CD14-positive monocyte (primary cell): Measurements from ENCODE around the gene VARS1. TPM values are rescaled to one million over a fixed set of nuclear protein-coding genes. Genes with fewer than 3 reads are reported as not detected.

Source experiments
- DNase-seq, 3 donors: peaks; one replicate each; pipeline ENCODE4 v3.0.0-alpha.2; 2011 to 2022
- H2AFZ ChIP-seq: 2 replicates; pipeline ENCODE4 v1.6.0; 2012; ENCODE audit warnings: mild to moderate bottlenecking, low read depth, low read length, inconsistent platforms; ENCODE audit not compliant: insufficient read depth, poor library complexity, severe bottlenecking
- H3K27ac ChIP-seq, 2 donors: 1 replicate in 1 of 2; 2 replicates in 1 of 2; pipeline ENCODE4 v1.5.1; 2012 to 2013; ENCODE audit warnings: low read length in 2 of 2, control low read depth in 1 of 2, inconsistent platforms in 1 of 2, low read depth in 1 of 2, mild to moderate bottlenecking in 1 of 2
- H3K27me3 ChIP-seq, 2 donors: one replicate each; pipeline versions ENCODE4 v1.6.0 to v1.6.1; 2011 to 2013; ENCODE audit warnings: low read length in 2 of 2; ENCODE audit not compliant: control insufficient read depth in 2 of 2, insufficient read depth in 2 of 2
- H3K36me3 ChIP-seq, 2 donors: replicated peaks in 1 of 2; 1 replicate in 1 of 2; 2 replicates in 1 of 2; pipeline versions ENCODE4 v1.5.1 to v1.6.1; 2012 to 2013; ENCODE audit warnings: low read length in 2 of 2, control low read depth in 1 of 2, inconsistent platforms in 1 of 2, mild to moderate bottlenecking in 1 of 2; ENCODE audit not compliant: insufficient read depth in 2 of 2, control insufficient read depth in 1 of 2
- H3K4me1 ChIP-seq, 2 donors: 1 replicate in 1 of 2; 2 replicates in 1 of 2; pipeline versions ENCODE4 v1.5.1 to v1.6.1; 2012 to 2013; ENCODE audit warnings: low read length in 2 of 2, control low read depth in 1 of 2, inconsistent platforms in 1 of 2, mild to moderate bottlenecking in 1 of 2, moderate library complexity in 1 of 2; ENCODE audit not compliant: insufficient read depth in 2 of 2, control insufficient read depth in 1 of 2
- H3K4me2 ChIP-seq: replicated peaks from 2 replicates; pipeline ENCODE3; 2012; ENCODE audit warnings: low read length, moderate library complexity, mild to moderate bottlenecking; ENCODE audit not compliant: poor library complexity, severe bottlenecking; ENCODE audit errors: extremely low read depth
- H3K4me3 ChIP-seq, 3 experiments: fragments of 200-600 bp in 1 of 3; sonication (generic) in 1 of 3; replicated peaks in 1 of 3; 1 replicate in 2 of 3; 2 replicates in 1 of 3; pipeline ENCODE4 v1.5.1; 2011 to 2013; ENCODE audit warnings: low read length in 3 of 3, mild to moderate bottlenecking in 3 of 3, control low read depth in 2 of 3, low read depth in 2 of 3, inconsistent platforms in 1 of 3, moderate library complexity in 1 of 3
- H3K79me2 ChIP-seq: 2 replicates; pipeline ENCODE4 v1.6.0; 2012; ENCODE audit warnings: mild to moderate bottlenecking, control low read depth, inconsistent platforms, low read length, moderate library complexity; ENCODE audit not compliant: insufficient read depth
- H3K9ac ChIP-seq: 2 replicates; pipeline ENCODE4 v1.6.0; 2017; ENCODE audit warnings: low read length, mild to moderate bottlenecking; ENCODE audit not compliant: insufficient read depth, poor library complexity, severe bottlenecking
- H3K9me3 ChIP-seq, 2 donors: replicated peaks in 1 of 2; 1 replicate in 1 of 2; 2 replicates in 1 of 2; pipeline versions ENCODE4 v1.5.1 to v1.6.1; 2012 to 2013; ENCODE audit warnings: low read length in 2 of 2, control low read depth in 1 of 2; ENCODE audit not compliant: control insufficient read depth in 1 of 2, insufficient read depth in 1 of 2
- H4K20me1 ChIP-seq: 2 replicates; pipeline ENCODE4 v1.6.0; 2012; ENCODE audit warnings: mild to moderate bottlenecking, low read length, control low read depth, moderate library complexity; ENCODE audit not compliant: insufficient read depth
- H3K27ac Mint-ChIP-seq, 7 donors: one replicate each; pipeline ENCODE4 v1.8.0; 2020; ENCODE audit warnings: mild to moderate bottlenecking in 7 of 7, mixed read lengths in 7 of 7, moderate library complexity in 6 of 7, inconsistent platforms in 2 of 7
- H3K27me3 Mint-ChIP-seq, 3 donors: one replicate each; pipeline ENCODE4 v1.8.0; 2021 to 2022; ENCODE audit warnings: low read depth in 3 of 3, mild to moderate bottlenecking in 3 of 3, mixed read lengths in 3 of 3, moderate library complexity in 3 of 3, inconsistent platforms in 1 of 3
- H3K36me3 Mint-ChIP-seq, 2 donors: one replicate each; pipeline ENCODE4 v1.8.0; 2020; ENCODE audit warnings: mixed read lengths in 2 of 2, inconsistent platforms in 1 of 2, mild to moderate bottlenecking in 1 of 2
- H3K4me1 Mint-ChIP-seq: one replicate; pipeline ENCODE4 v1.8.0; 2020; ENCODE audit warnings: mild to moderate bottlenecking, mixed read lengths
- H3K4me3 Mint-ChIP-seq, 2 donors: one replicate each; pipeline ENCODE4 v1.8.0; 2020; ENCODE audit warnings: mild to moderate bottlenecking in 2 of 2, mixed read lengths in 2 of 2, moderate library complexity in 1 of 2
- H3K9me3 Mint-ChIP-seq, 7 donors: one replicate each; pipeline ENCODE4 v1.8.0; 2020 to 2022; ENCODE audit warnings: mixed read lengths in 7 of 7, mild to moderate bottlenecking in 6 of 7, moderate library complexity in 6 of 7, inconsistent platforms in 2 of 7
- WGBS: methylation state at CpG from one replicate; pipeline ENCODE4 v1.1.5; 2013; ENCODE audit warnings: missing lambda C conversion rate; ENCODE audit not compliant: insufficient coverage; 5-methylcytosine and 5-hydroxymethylcytosine counted together
- intact Hi-C, 2 donors: fragments of 100-400 bp; cut with micrococcal nuclease; formaldehyde crosslinking; loops; one replicate each; pipeline versions ENCODE4 v1.15.0 to v1.15.1; 2023
- polyA plus RNA-seq, 3 donors: library from polyadenylated mRNA; depleted of rRNA in 1 of 3; unstranded in 2 of 3; stranded (reverse) in 1 of 3; fragments of 300-500 nt in 2 of 3; fragments of >200 nt in 1 of 3; fragmentation: Illumina TruSeq in 2 of 3; gene quantifications; 1 replicate in 2 of 3; 2 replicates in 1 of 3; pipeline ENCODE4 v1.2.3, GENCODE V29; 2012 to 2021
- TF ChIP-seq, protein P1 (sequence below): fragments of 200-600 bp; IDR thresholded peaks from one replicate; pipeline ENCODE4 v1.8.0; 2022; ENCODE audit warnings: antibody characterized with exemption, mild to moderate bottlenecking

The VARS1 gene
- polyA plus RNA-seq, 3 donors: 22.2 to 28.9 (median 27.3) TPM

DNA sequence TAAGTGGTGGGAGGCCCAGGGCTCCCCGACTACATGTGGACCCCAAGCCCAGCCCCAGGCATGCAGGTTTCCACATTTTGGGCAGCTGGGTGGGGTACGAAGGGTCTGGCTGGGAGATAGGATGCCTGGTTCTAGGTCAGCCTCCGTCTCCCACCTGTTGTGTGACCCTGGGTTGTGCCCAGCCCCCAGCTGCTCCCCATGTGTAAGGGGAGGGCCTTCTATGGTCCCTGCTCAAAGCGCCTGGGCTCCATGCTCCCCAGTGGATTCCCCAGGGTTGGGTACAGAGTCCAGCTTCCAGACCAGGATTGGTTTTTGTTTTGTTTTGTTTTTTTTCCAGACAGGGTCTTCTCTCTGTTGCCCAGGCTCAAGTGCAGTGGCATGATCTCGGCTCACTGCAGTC is 17.4 kb downstream of the VARS1 start:
- no peaks in the 10 kb centered on the region for H4K20me1 ChIP-seq
- no peak for DNase-seq
- no peaks in the 10 kb centered on the region for H3K79me2 ChIP-seq
- H3K9me3 ChIP-seq: no peaks in the 10 kb centered on the region
- H3K36me3 ChIP-seq: peaks cover 51 to 54% of the 10 kb centered on the region in 2 donors
- Mint-ChIP-seq H3K4me3 (no peak overlapping the region), H3K9me3 (no peaks in the 10 kb centered on the region), H3K4me1 (peaks cover 15% of the 10 kb centered on the region), H3K36me3 (peaks cover 42 to 58% of the 10 kb centered on the region in 2 donors), H3K27me3 (peaks cover 0 to 3% (median 2%) of the 10 kb centered on the region in 3 donors), H3K27ac (peak overlapping the region in 4 of 7 donors; percentile 15 to 74 (median 36))
- intact Hi-C loops: no loop called here
- no peak overlapping the region for H3K9ac ChIP-seq
- H3K27ac ChIP-seq: no peak overlapping the region
- H3K4me3 ChIP-seq: no peak overlapping the region
- no peak overlapping the region for H2AFZ ChIP-seq
- TF ChIP-seq, protein P1, sequence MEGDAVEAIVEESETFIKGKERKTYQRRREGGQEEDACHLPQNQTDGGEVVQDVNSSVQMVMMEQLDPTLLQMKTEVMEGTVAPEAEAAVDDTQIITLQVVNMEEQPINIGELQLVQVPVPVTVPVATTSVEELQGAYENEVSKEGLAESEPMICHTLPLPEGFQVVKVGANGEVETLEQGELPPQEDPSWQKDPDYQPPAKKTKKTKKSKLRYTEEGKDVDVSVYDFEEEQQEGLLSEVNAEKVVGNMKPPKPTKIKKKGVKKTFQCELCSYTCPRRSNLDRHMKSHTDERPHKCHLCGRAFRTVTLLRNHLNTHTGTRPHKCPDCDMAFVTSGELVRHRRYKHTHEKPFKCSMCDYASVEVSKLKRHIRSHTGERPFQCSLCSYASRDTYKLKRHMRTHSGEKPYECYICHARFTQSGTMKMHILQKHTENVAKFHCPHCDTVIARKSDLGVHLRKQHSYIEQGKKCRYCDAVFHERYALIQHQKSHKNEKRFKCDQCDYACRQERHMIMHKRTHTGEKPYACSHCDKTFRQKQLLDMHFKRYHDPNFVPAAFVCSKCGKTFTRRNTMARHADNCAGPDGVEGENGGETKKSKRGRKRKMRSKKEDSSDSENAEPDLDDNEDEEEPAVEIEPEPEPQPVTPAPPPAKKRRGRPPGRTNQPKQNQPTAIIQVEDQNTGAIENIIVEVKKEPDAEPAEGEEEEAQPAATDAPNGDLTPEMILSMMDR: no peak
- no peak overlapping the region for H3K4me2 ChIP-seq
- WGBS: 98% methylated on average over 5 of the region's 5 CpGs
- H3K27me3 ChIP-seq: no peaks in the 10 kb centered on the region
- peaks cover 13 to 15% of the 10 kb centered on the region in 2 donors for H3K4me1 ChIP-seq

DNA sequence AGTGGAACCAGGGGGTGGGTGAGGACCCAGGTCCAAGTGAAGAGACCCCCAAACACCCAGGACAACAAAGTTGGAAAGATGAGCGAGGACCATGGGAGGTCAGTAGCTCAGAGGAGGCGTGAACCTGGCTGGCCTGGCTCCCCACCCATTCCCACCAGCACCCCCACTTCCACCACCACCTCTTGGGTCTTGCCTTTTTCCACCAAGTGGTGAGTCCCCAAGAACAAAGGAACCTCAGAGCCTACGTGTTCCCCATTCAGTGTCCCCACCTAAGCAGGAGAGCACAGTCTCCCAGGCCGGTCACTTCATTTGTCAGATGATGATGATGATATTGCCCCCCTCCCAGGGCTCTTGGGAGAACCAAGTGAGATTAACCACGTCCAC is 17.9 kb downstream of the VARS1 start:
- Histone ChIP-seq H3K4me1 (peaks cover 13 to 15% of the 10 kb centered on the region in 2 donors), H3K36me3 (peaks cover 46 to 49% of the 10 kb centered on the region in 2 donors), H3K4me3 (no peak overlapping the region), H2AFZ (no peak overlapping the region), H3K79me2 (no peaks in the 10 kb centered on the region), H3K27me3 (no peaks in the 10 kb centered on the region), H3K4me2 (no peak overlapping the region), H3K9me3 (no peaks in the 10 kb centered on the region), H3K9ac (peak overlapping the region; percentile 46), H3K27ac (no peak overlapping the region), H4K20me1 (no peaks in the 10 kb centered on the region)
- TF ChIP-seq, protein P1: no peak
- DNase-seq: no peak
- no peaks in the 10 kb centered on the region for H3K9me3 Mint-ChIP-seq
- no peak overlapping the region for H3K4me3 Mint-ChIP-seq
- H3K27ac Mint-ChIP-seq: peak overlapping the region in 6 of 7 donors; percentile 15 to 74 (median 31)
- H3K27me3 Mint-ChIP-seq: peaks cover 0 to 3% (median 2%) of the 10 kb centered on the region in 3 donors
- intact Hi-C loops: no loop called here
- WGBS: 96% methylated on average over 4 of the region's 5 CpGs
- H3K4me1 Mint-ChIP-seq: peaks cover 15% of the 10 kb centered on the region
- peaks cover 37 to 53% of the 10 kb centered on the region in 2 donors for H3K36me3 Mint-ChIP-seq
